ACC112 (cell line): Measurements from ENCODE around the gene ENTR1.

Experiments
- H2AFZ ChIP-seq: fragments of 200-600 bp; sonication (generic); one replicate; pipeline ENCODE4 v1.6.0; 2017; ENCODE audit warnings: antibody characterized with exemption, low read length; ENCODE audit not compliant: unreplicated experiment
- H3K27ac ChIP-seq: fragments of 200-600 bp; sonication (generic); 2 replicates; pipeline ENCODE4 v1.5.1; 2014; ENCODE audit warnings: low read depth, mild to moderate bottlenecking, antibody characterized with exemption, low read length, moderate library complexity
- H3K27me3 ChIP-seq: fragments of 200-600 bp; sonication (generic); 2 replicates; pipeline ENCODE4 v1.6.1; 2014; ENCODE audit warnings: mild to moderate bottlenecking, antibody characterized with exemption, low read length, moderate library complexity, mixed read lengths; ENCODE audit not compliant: insufficient read depth
- H3K36me3 ChIP-seq: fragments of 200-600 bp; sonication (generic); 2 replicates; pipeline ENCODE4 v1.6.1; 2016; ENCODE audit warnings: mild to moderate bottlenecking, antibody characterized with exemption, low read length, moderate library complexity, mixed read lengths; ENCODE audit not compliant: insufficient read depth
- H3K4me1 ChIP-seq: fragments of 200-600 bp; sonication (generic); one replicate; pipeline ENCODE4 v1.6.1; 2016; ENCODE audit warnings: low read length, mixed read lengths; ENCODE audit not compliant: insufficient read depth, unreplicated experiment, control insufficient read depth
- H3K4me3 ChIP-seq: fragments of 200-600 bp; sonication (generic); 2 replicates; pipeline ENCODE4 v1.5.1; 2014; ENCODE audit warnings: mild to moderate bottlenecking, low read depth, low read length
- H3K79me2 ChIP-seq: fragments of 200-600 bp; sonication (generic); one replicate; pipeline ENCODE4 v1.6.0; 2016; ENCODE audit warnings: low read length; ENCODE audit not compliant: control insufficient read depth, unreplicated experiment, insufficient read depth

The ENTR1 gene

DNA sequence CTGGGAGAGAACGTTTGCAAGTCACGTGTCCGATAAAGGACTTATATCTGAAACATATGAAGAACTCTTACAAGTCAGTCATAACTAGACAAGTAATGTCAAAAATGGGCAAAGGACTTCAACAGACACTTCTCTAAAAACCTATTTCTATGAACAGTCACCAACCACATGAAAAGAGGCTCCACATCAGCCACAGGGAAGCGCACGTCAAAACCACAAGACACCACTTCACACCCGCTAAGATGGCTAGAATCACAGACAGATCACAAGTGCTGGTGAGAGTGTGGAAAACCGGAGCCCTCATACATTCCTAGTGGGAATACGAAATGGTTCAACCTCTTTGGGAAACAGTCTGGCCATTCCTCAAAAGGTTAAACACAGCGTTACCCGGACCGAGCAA, 25.4 kb downstream of the ENTR1 start:
- Histone ChIP-seq H3K27me3 (no peaks in the 10 kb centered on the region), H3K36me3 (peaks cover 3% of the 10 kb centered on the region; the same call in 1 of the 2 replicates), H2AFZ (no peak overlapping the region), H3K4me3 (no peak overlapping the region), H3K4me1 (no peaks in the 10 kb centered on the region), H3K27ac (no peak overlapping the region), H3K79me2 (no peaks in the 10 kb centered on the region)

DNA sequence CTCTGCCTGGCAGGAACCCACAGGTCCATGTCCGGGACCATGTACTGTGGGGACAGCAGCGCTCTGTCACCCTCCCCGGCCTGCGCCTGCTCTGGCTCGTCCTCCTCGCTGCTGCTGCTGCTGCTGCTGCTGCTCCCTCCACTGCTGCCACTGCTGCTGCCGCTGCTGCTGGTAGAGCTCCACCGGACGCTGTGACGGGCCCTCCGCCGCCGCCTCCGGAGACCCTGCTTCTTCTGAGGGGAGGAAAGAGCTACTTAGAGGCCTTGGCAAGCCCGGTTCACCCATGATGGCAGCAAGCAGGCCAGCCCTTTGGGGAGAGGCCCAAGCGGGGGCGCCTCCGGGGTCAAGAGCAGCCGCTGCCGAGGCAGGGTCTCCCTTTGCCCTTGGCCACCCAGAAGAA, 27.0 kb downstream of the ENTR1 start:
- Histone ChIP-seq H3K27me3 (no peaks in the 10 kb centered on the region), H3K4me3 (no peak overlapping the region), H3K27ac (no peak overlapping the region), H3K4me1 (no peaks in the 10 kb centered on the region), H3K79me2 (no peaks in the 10 kb centered on the region), H3K36me3 (peaks cover 3% of the 10 kb centered on the region; the same call in 1 of the 2 replicates), H2AFZ (no peak overlapping the region)

- Histone ChIP-seq H3K27me3 (no peaks in the 10 kb centered on the region), H3K36me3 (peaks cover 3% of the 10 kb centered on the region; the same call in 1 of the 2 replicates), H3K4me3 (no peak overlapping the region), H2AFZ (no peak overlapping the region), H3K4me1 (no peaks in the 10 kb centered on the region), H3K79me2 (no peaks in the 10 kb centered on the region), H3K27ac (no peak overlapping the region)
These were observed 28.4 kb downstream of the ENTR1 start for GRCh38 chr9:136381966-136382513.

GRCh38 chr9:136381311-136381710, 29.1 kb downstream of the ENTR1 start:
- Histone ChIP-seq H2AFZ (no peak overlapping the region), H3K36me3 (peaks cover 3% of the 10 kb centered on the region; the same call in 1 of the 2 replicates), H3K4me1 (no peaks in the 10 kb centered on the region), H3K27ac (no peak overlapping the region), H3K27me3 (no peaks in the 10 kb centered on the region), H3K4me3 (no peak overlapping the region), H3K79me2 (no peaks in the 10 kb centered on the region)

DNA sequence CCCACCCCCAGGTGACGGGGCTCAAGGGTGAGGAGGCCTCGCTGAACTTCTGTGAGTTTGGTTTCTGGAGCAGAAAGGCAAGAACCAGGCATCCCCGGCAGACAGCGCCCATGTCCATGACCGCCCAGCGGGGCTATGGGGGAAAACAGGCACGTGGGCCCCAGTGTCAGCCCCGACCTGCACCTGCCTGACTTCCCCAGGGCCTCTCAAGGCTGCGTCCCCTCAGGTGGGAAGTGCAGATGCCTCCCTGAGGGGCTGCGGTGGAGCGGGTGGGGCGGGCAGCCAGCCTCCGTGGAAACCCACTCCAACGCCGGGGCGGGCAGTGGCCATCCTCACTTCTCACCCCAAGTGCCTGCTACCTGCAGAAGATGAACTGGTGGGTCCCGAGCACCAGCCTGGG, 30.0 kb downstream of the ENTR1 start:
- H3K4me3 ChIP-seq = no peak overlapping the region
- H3K27me3 ChIP-seq = no peaks in the 10 kb centered on the region
- H2AFZ ChIP-seq = no peak overlapping the region
- H3K36me3 ChIP-seq = peaks cover 3% of the 10 kb centered on the region; the same call in 1 of the 2 replicates
- H3K27ac ChIP-seq = no peak overlapping the region
- H3K79me2 ChIP-seq = no peaks in the 10 kb centered on the region
- H3K4me1 ChIP-seq = no peaks in the 10 kb centered on the region

GRCh38 chr9:136379891-136380290, 30.5 kb downstream of the ENTR1 start:
- H3K4me1 ChIP-seq = no peaks in the 10 kb centered on the region
- no peak overlapping the region for H3K4me3 ChIP-seq
- no peak overlapping the region for H3K27ac ChIP-seq
- no peaks in the 10 kb centered on the region for H3K36me3 ChIP-seq
- H3K79me2 ChIP-seq = no peaks in the 10 kb centered on the region
- H3K27me3 ChIP-seq = no peaks in the 10 kb centered on the region
- no peak overlapping the region for H2AFZ ChIP-seq

GRCh38 chr9:136379401-136379800, 31.0 kb downstream of the ENTR1 start:
- no peaks in the 10 kb centered on the region for H3K36me3 ChIP-seq
- H3K27me3 ChIP-seq = no peaks in the 10 kb centered on the region
- H3K4me1 ChIP-seq = no peaks in the 10 kb centered on the region
- no peaks in the 10 kb centered on the region for H3K79me2 ChIP-seq
- H3K4me3 ChIP-seq = no peak overlapping the region
- no peak overlapping the region for H2AFZ ChIP-seq
- no peak overlapping the region for H3K27ac ChIP-seq

DNA sequence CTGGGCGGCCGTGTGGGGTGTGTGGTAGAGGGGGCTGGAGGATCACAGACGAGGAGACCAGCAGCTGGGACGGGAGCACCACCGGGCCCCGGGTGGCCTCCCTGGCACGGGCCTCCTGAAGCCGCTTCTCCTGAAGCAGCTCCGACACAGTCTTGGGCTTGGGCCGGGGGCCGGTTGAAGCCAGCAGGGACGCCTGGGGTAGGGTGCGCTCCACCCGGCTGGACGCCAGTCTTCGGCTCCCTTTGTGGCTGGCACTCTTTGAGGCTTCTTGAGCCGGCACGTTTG, 31.5 kb downstream of the ENTR1 start:
- Histone ChIP-seq H3K4me3 (no peak overlapping the region), H3K27ac (no peak overlapping the region), H2AFZ (no peak overlapping the region), H3K36me3 (no peaks in the 10 kb centered on the region), H3K79me2 (no peaks in the 10 kb centered on the region), H3K4me1 (no peaks in the 10 kb centered on the region), H3K27me3 (no peaks in the 10 kb centered on the region)

DNA sequence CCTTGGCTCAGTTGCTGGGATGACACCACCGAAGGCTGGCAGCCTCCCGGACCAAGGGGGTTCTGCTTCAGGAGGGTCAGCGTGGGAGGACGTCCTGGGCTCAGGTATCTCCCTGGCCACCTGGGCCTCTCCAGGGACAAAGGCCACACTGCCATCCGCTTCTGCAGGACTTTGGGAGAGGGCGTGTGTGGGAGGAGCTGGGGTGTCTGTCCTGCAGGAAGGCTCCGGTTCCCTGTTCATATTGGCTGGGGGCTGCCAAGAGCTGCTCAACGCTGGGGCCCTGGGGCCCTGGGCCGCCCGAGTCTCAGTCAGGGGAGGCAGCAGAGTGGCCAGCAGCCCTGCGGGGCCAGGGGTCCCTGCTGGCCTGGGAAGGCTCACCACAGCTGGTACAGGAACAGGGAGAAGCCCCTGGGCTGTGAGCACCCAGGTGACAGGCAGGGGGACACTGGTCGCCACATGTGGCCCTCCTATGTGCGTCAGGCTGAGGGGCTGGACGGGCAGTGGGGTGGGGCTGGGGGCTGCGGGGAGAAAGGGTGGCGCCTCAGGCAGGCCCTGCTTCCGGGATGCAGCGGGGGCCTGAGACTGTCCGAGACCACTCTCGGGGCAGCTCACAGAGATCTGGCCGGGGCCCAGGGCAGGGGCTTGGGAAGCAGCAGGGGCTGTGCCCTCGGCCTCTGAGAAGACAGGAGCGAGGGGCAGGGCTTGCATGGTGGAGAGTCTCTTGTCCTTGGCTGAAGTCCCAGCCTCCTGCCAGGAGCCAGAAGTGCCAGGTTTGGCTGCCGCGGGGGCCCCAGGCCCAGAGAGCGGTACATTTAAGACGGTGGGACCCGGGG, 32.0 kb downstream of the ENTR1 start:
- H3K27ac ChIP-seq = no peak overlapping the region
- H3K36me3 ChIP-seq = no peaks in the 10 kb centered on the region
- H2AFZ ChIP-seq = no peak overlapping the region
- no peak overlapping the region for H3K4me3 ChIP-seq
- H3K27me3 ChIP-seq = no peaks in the 10 kb centered on the region
- H3K4me1 ChIP-seq = no peaks in the 10 kb centered on the region
- no peaks in the 10 kb centered on the region for H3K79me2 ChIP-seq

DNA sequence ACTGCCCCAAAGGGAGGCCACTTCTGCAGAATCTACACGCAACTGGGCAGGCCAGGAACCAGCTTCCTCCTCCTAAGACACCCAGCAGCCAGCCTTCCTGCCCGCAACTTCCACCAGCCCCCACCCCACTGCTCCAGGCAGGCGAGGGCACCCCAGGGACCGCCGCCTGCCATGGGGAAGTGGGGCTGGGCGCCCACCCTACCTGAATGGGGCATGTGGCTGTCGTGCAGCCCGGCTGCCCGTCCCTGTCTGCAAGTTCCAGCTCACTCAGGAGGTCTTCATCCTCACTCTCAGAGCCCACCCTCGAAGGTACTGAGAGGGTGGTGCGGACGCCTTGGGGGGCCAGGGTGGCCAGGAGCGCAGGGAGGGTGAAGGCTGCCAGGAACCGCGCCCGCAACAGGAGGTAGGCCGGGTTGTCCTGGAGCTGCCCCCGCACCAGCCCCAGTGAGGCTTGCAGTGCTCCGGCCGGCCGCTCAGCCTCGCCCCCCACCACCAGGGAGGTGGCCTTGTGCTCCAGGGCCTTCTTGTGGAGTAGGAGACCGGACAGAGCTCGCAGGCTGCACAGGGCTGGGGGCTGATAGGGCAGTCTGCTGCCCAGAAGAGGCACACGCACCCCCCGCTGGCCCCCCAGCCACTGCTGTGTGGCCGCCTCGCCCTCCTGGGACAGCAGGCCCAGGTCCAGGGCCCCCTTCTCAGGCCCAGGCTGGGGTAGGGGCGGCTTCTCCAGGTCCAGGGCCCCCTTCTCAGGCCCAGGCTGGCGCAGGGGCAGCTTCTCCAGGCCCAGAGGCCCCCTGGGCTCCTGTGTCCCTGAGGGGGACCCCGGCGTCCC, 32.9 kb downstream of the ENTR1 start:
- no peak overlapping the region for H3K27ac ChIP-seq
- H3K27me3 ChIP-seq = no peaks in the 10 kb centered on the region
- peaks cover 4% of the 10 kb centered on the region for H3K4me1 ChIP-seq
- H3K36me3 ChIP-seq = no peaks in the 10 kb centered on the region
- H2AFZ ChIP-seq = no peak overlapping the region
- H3K79me2 ChIP-seq = no peaks in the 10 kb centered on the region
- H3K4me3 ChIP-seq = no peak overlapping the region
